GM18868 (cell line): ENCODE data around the gene HOXA2.

Experiments used
- ATAC-seq: cut with Tn5 transposase; IDR thresholded peaks from one replicate; pipeline ENCODE4 v1.9.1; 2021; ENCODE audit warnings: mild to moderate bottlenecking, moderate library complexity; ENCODE audit not compliant: unreplicated experiment

HOXA2 gene

GRCh38 chr7:27080844-27081436 is 21.5 kb downstream of the HOXA2 start:
- ATAC-seq, result no peak

- ATAC-seq, result no peak
These were observed 23.1 kb downstream of the HOXA2 start for GRCh38 chr7:27079234-27079975.

- ATAC-seq, result no peak
These were observed 23.8 kb downstream of the HOXA2 start for GRCh38 chr7:27078616-27079233.

GRCh38 chr7:27073076-27073475 is 29.4 kb downstream of the HOXA2 start:
- no peak for ATAC-seq

GRCh38 chr7:27071622-27072390 is 30.7 kb downstream of the HOXA2 start:
- no peak for ATAC-seq

- no peak for ATAC-seq
These were observed 34.2 kb downstream of the HOXA2 start for GRCh38 chr7:27068259-27068658.

- no peak for ATAC-seq
These were observed 36.3 kb downstream of the HOXA2 start for GRCh38 chr7:27066148-27066547.

- ATAC-seq, result no peak
These were observed 36.8 kb downstream of the HOXA2 start for GRCh38 chr7:27065709-27066108.

GRCh38 chr7:27064661-27065060 is 37.8 kb downstream of the HOXA2 start:
- ATAC-seq, result no peak

- ATAC-seq, result no peak
These were observed 38.3 kb downstream of the HOXA2 start for GRCh38 chr7:27064159-27064558.

GRCh38 chr7:27062946-27063345 is 39.5 kb downstream of the HOXA2 start:
- no peak for ATAC-seq

- ATAC-seq, result no peak
These were observed 49.3 kb downstream of the HOXA2 start for GRCh38 chr7:27053153-27053552.

GRCh38 chr7:27051451-27051850 is 51.0 kb downstream of the HOXA2 start:
- no peak for ATAC-seq
